Gastroesophageal sphincter (tissue), 4 donors: ENCODE data around the gene TBC1D2B. TPM values are rescaled to one million over a fixed set of nuclear protein-coding genes. Genes with fewer than 3 reads are reported as not detected.
A peak's percentile ranks its signal among the peaks of the same experiment; 100 is the strongest.

Source experiments
- ATAC-seq: fragments of 150-250 bp; one replicate; pipeline ENCODE4 v1.9.1; 2016; ENCODE audit warnings: mild to moderate bottlenecking, moderate library complexity
- H3K27ac ChIP-seq, 4 donors: fragments of 200-600 bp; sonication (generic) in 3 of 4; 1 replicate in 3 of 4; 2 replicates in 1 of 4; pipeline ENCODE4 v1.5.1; 2016 to 2019
- H3K27me3 ChIP-seq: fragments of 200-600 bp; sonication (generic); one replicate; pipeline ENCODE4 v1.5.1; 2019
- H3K36me3 ChIP-seq, 2 donors: fragments of 200-600 bp; sonication (generic); one replicate each; pipeline ENCODE4 v1.5.1; 2019; ENCODE audit warnings: control low read depth in 1 of 2
- H3K4me1 ChIP-seq, 3 donors: fragments of 200-600 bp; sonication (generic); 1 replicate in 2 of 3; 2 replicates in 1 of 3; pipeline ENCODE4 v1.5.1; 2016 to 2019; ENCODE audit warnings: control low read depth in 2 of 3
- H3K4me3 ChIP-seq, 2 donors: fragments of 200-600 bp; sonication (generic); one replicate each; pipeline ENCODE4 v1.5.1; 2019; ENCODE audit warnings: mild to moderate bottlenecking in 1 of 2, moderate library complexity in 1 of 2
- H3K9me3 ChIP-seq, 3 donors: fragments of 200-600 bp; sonication (generic); one replicate each; pipeline ENCODE4 v1.5.1; 2017 to 2019; ENCODE audit warnings: control low read depth in 2 of 3
- CTCF ChIP-seq, 4 experiments: fragments of 200-600 bp in 2 of 4; fragments of 450-650 bp in 2 of 4; sonication (generic) in 1 of 4; IDR thresholded peaks; one replicate each; pipeline ENCODE4 v1.5.1; 2017 to 2019; ENCODE audit warnings: antibody characterized with exemption in 4 of 4, mild to moderate bottlenecking in 2 of 4, moderate library complexity in 2 of 4
- EP300 ChIP-seq: sonication (generic); formaldehyde crosslinking; IDR thresholded peaks from one replicate; pipeline ENCODE4 v1.6.1; 2017; ENCODE audit warnings: antibody characterized with exemption, mild to moderate bottlenecking
- POLR2A ChIP-seq, 2 donors: fragments of 450-650 bp; IDR thresholded peaks; one replicate each; pipeline ENCODE4 v1.6.1; 2017; ENCODE audit warnings: antibody characterized with exemption in 2 of 2, mild to moderate bottlenecking in 2 of 2, moderate library complexity in 1 of 2
- POLR2AphosphoS5 ChIP-seq: sonication (generic); formaldehyde crosslinking; IDR thresholded peaks from one replicate; pipeline ENCODE4 v1.6.1; 2017; ENCODE audit warnings: antibody characterized with exemption
- WGBS, 2 donors: methylation state at CpG; one replicate each; pipeline ENCODE4 v1.1.5; 2018; ENCODE audit warnings: low coverage in 1 of 2; 5-methylcytosine and 5-hydroxymethylcytosine counted together
- total RNA-seq, 4 donors: library from RNA; depleted of rRNA; stranded (reverse); fragments of >200 nt; gene quantifications; one replicate each; pipeline ENCODE4 v1.1.0, GENCODE V29; 2016

Gene TBC1D2B
- total RNA-seq, 4 donors from 2014 or later: 36.9 to 51.7 (median 46.5) TPM

GRCh38 chr15:78041946-78042345, 35.6 kb downstream of the TBC1D2B start:
- 60 to 81% methylated on average over 3 of the region's 3 CpGs for WGBS, 2 donors

GRCh38 chr15:78040653-78041244, 36.8 kb downstream of the TBC1D2B start:
- H3K4me1 ChIP-seq: peaks cover 0 to 68% (median 5%) of the 10 kb centered on the region in 3 donors
- no peaks in the 10 kb centered on the region for H3K9me3 ChIP-seq
- WGBS, 2 donors: 40 to 45% methylated on average over 1 of the region's 1 CpG
- peaks cover 0 to 48% of the 10 kb centered on the region in 2 donors for H3K36me3 ChIP-seq
- peak; percentile 66 for ATAC-seq
- no peaks in the 10 kb centered on the region for H3K27me3 ChIP-seq
- H3K27ac ChIP-seq: peak overlapping the region in 1 of 4 donors; percentile 25
- H3K4me3 ChIP-seq: no peak overlapping the region
- no peak for TF ChIP-seq CTCF (IDR thresholded peaks at IDR 0.05)
- TF ChIP-seq EP300: no peak
- TF ChIP-seq POLR2AphosphoS5: no peak
- TF ChIP-seq POLR2A (IDR thresholded peaks at IDR 0.05): no peak

More at GRCh38 chr15:78041946-78042345, 35.6 kb downstream of the TBC1D2B start:
- Histone ChIP-seq H3K4me3 (no peak overlapping the region), H3K9me3 (no peaks in the 10 kb centered on the region), H3K27ac (no peak overlapping the region), H3K36me3 (peaks cover 0 to 48% of the 10 kb centered on the region in 2 donors), H3K27me3 (no peaks in the 10 kb centered on the region), H3K4me1 (peaks cover 0 to 68% (median 6%) of the 10 kb centered on the region in 3 donors)
- no peak for ATAC-seq
- TF ChIP-seq EP300 (no peak), POLR2AphosphoS5 (no peak), CTCF (IDR thresholded peaks at IDR 0.05) (no peak), POLR2A (IDR thresholded peaks at IDR 0.05) (no peak)

GRCh38 chr15:78038585-78039247, 38.8 kb downstream of the TBC1D2B start:
- ATAC-seq: no peak
- no peak for TF ChIP-seq POLR2AphosphoS5
- TF ChIP-seq CTCF (IDR thresholded peaks at IDR 0.05): no peak
- no peak for TF ChIP-seq EP300
- no peak for TF ChIP-seq POLR2A (IDR thresholded peaks at IDR 0.05)
- peak overlapping the region in 1 of 4 donors; percentile 3 for H3K27ac ChIP-seq

GRCh38 chr15:78037779-78038305, 39.7 kb downstream of the TBC1D2B start:
- Histone ChIP-seq H3K9me3 (no peaks in the 10 kb centered on the region), H3K4me1 (peaks cover 0 to 76% (median 23%) of the 10 kb centered on the region in 3 donors), H3K27me3 (no peaks in the 10 kb centered on the region), H3K36me3 (peaks cover 0 to 29% of the 10 kb centered on the region in 2 donors), H3K4me3 (no peak overlapping the region), H3K27ac (no peak overlapping the region)
- no CpG with 5 or more reads among the region's 4 CpGs for WGBS, 2 donors
- no peak for ATAC-seq
- TF ChIP-seq EP300: no peak
- no peak for TF ChIP-seq POLR2AphosphoS5

More at GRCh38 chr15:78038585-78039247, 38.8 kb downstream of the TBC1D2B start:
- Histone ChIP-seq H3K4me1 (peaks cover 0 to 73% (median 23%) of the 10 kb centered on the region in 3 donors), H3K36me3 (peaks cover 0 to 38% of the 10 kb centered on the region in 2 donors), H3K9me3 (no peaks in the 10 kb centered on the region), H3K4me3 (no peak overlapping the region), H3K27me3 (no peaks in the 10 kb centered on the region)
- 83 to 92% methylated on average over 1 to 2 of the region's 8 CpGs for whole genome bisulfite sequencing, 2 donors

- H3K4me3 ChIP-seq: no peak overlapping the region
- no peak overlapping the region for H3K27ac ChIP-seq
- H3K27me3 ChIP-seq: no peaks in the 10 kb centered on the region
- WGBS, 2 donors: 0 to 38% methylated on average over 1 to 2 of the region's 7 CpGs
- H3K4me1 ChIP-seq: peaks cover 0 to 76% (median 23%) of the 10 kb centered on the region in 3 donors
- no peak for ATAC-seq
- H3K36me3 ChIP-seq: peaks cover 0 to 24% of the 10 kb centered on the region in 2 donors
- H3K9me3 ChIP-seq: no peaks in the 10 kb centered on the region
- TF ChIP-seq EP300 (no peak), CTCF (IDR thresholded peaks at IDR 0.05) (no peak), POLR2A (IDR thresholded peaks at IDR 0.05) (no peak), POLR2AphosphoS5 (no peak)
These were observed 40.2 kb downstream of the TBC1D2B start for GRCh38 chr15:78037328-78037727.
